HepG2 (cell line): ENCODE results near the gene ANO3. TPM values are rescaled to one million over a fixed set of nuclear protein-coding genes. Genes with fewer than 3 reads are reported as not detected.

Experiments used
- ATAC-seq: fragments of 200-7000 bp; cut with Tn5 transposase; 3 replicates; pipeline ENCODE4 v1.9.1; 2020; ENCODE audit warnings: mild to moderate bottlenecking, moderate library complexity
- BruUV-seq: library from RNA; stranded (reverse); fragments of 400-500 nt; replicated peaks from 2 replicates; lab custom pipeline; 2021; lab: Mats Ljungman, UMichigan
- CTCF ChIA-PET: fragments of 300-600 bp; formaldehyde crosslinking; extraction: SDS; loops from one replicate; lab custom pipeline; 2021; ENCODE audit warnings: low total read pairs, inconsistent platforms, low intra/inter-chr PET ratio; lab: Yijun Ruan, JAX
- POLR2A ChIA-PET: fragments of 350-600 bp; sonication (Branson Sonifier 250); formaldehyde crosslinking; loops from one replicate; lab custom pipeline; 2020; ENCODE audit warnings: antibody characterized with exemption, inconsistent platforms; lab: Yijun Ruan, JAX
- DNase-seq: peaks from one replicate; pipeline ENCODE4 v3.0.0-alpha.2; 2015; ENCODE audit warnings: low spot score
- FAIRE-seq: peaks from 3 replicates; lab custom pipeline; 2011; peaks lifted over from hg19 to GRCh38; lab: Jason Lieb, UNC
- H2AFZ ChIP-seq: one replicate; pipeline ENCODE4 v1.6.1; 2011; ENCODE audit warnings: low read length, inconsistent platforms
- H3K27ac ChIP-seq: fragments of 300-600 bp; 3 replicates; pipeline ENCODE4 v1.8.0; 2011; ENCODE audit warnings: mixed run types, mild to moderate bottlenecking, mixed read lengths, low read length, inconsistent platforms; ENCODE audit not compliant: insufficient read depth; ENCODE audit errors: extremely low read length
- H3K27me3 ChIP-seq, 2 experiments: fragments of 200-600 bp in 1 of 2; 2 replicates in 1 of 2; 3 replicates in 1 of 2; pipeline versions ENCODE4 v1.6.0 to v1.8.0; 2011; ENCODE audit warnings: low read length in 2 of 2, mild to moderate bottlenecking in 2 of 2, moderate library complexity in 2 of 2, inconsistent platforms in 1 of 2; ENCODE audit not compliant: insufficient read depth in 2 of 2, control insufficient read depth in 1 of 2
- H3K36me3 ChIP-seq, 2 experiments: fragments of 200-600 bp in 1 of 2; replicated peaks in 1 of 2; 2 replicates in 1 of 2; 3 replicates in 1 of 2; pipeline versions ENCODE4 v1.5.1 to v1.8.0; 2011; ENCODE audit warnings: low read length in 2 of 2, inconsistent platforms in 1 of 2; ENCODE audit not compliant: insufficient read depth in 2 of 2, control insufficient read depth in 1 of 2
- H3K4me1 ChIP-seq: 2 replicates; pipeline ENCODE4 v1.5.1; 2012; ENCODE audit warnings: low read length, inconsistent platforms; ENCODE audit not compliant: insufficient read depth
- H3K4me2 ChIP-seq: 2 replicates; pipeline ENCODE4 v1.6.0; 2011; ENCODE audit warnings: low read depth, low read length, inconsistent platforms
- H3K4me3 ChIP-seq, 3 experiments: fragments of 200-600 bp in 1 of 3; sonication (generic), shearing (Covaris generic) in 1 of 3; replicated peaks in 1 of 3; 2 replicates each; pipeline ENCODE4 v1.5.1; 2011 to 2016; ENCODE audit warnings: low read length in 3 of 3, inconsistent platforms in 2 of 3, low read depth in 2 of 3, mild to moderate bottlenecking in 2 of 3, control low read depth in 1 of 3, mixed read lengths in 1 of 3; ENCODE audit not compliant: insufficient read depth in 1 of 3
- H3K79me2 ChIP-seq: one replicate; pipeline ENCODE4 v1.6.1; 2011; ENCODE audit warnings: low read length, inconsistent platforms; ENCODE audit not compliant: insufficient read depth
- H3K9ac ChIP-seq: 2 replicates; pipeline ENCODE4 v1.6.0; 2011; ENCODE audit warnings: mild to moderate bottlenecking, low read depth, low read length, inconsistent platforms; ENCODE audit not compliant: insufficient read depth
- H3K9me3 ChIP-seq: 2 replicates; pipeline ENCODE4 v1.5.1; 2012; ENCODE audit warnings: mild to moderate bottlenecking, low read length
- H4K20me1 ChIP-seq: 2 replicates; pipeline ENCODE4 v1.6.0; 2011; ENCODE audit warnings: inconsistent platforms, mild to moderate bottlenecking, low read length, moderate library complexity; ENCODE audit not compliant: insufficient read depth
- IKZF1 ChIP-seq: fragments of 450-650 bp; IDR thresholded peaks from 2 replicates; pipeline ENCODE4 v1.7.1; 2016
- KLF12 ChIP-seq: sonication (generic); formaldehyde crosslinking; IDR thresholded peaks from 2 replicates; pipeline ENCODE4 v1.4.0; 2020; ENCODE audit warnings: missing genetic modification reagents, borderline replicate concordance
- MAF1 ChIP-seq: sonication (generic); formaldehyde crosslinking; IDR thresholded peaks from 2 replicates; pipeline ENCODE4 v1.5.0; 2020; ENCODE audit warnings: missing genetic modification reagents, borderline replicate concordance
- RARA ChIP-seq: IDR thresholded peaks from 2 replicates; pipeline ENCODE4 v1.6.1; 2016; ENCODE audit warnings: missing genetic modification reagents, missing compliant biosample characterization
- RERE ChIP-seq: IDR thresholded peaks from 2 replicates; pipeline ENCODE4 v1.6.1; 2016; ENCODE audit warnings: low read depth, missing genetic modification reagents, missing compliant biosample characterization
- SMYD3 ChIP-seq: sonication (generic); formaldehyde crosslinking; IDR thresholded peaks from 2 replicates; pipeline ENCODE4 v1.8.1; 2023; ENCODE audit warnings: mild to moderate bottlenecking, missing genetic modification reagents
- SRSF1 ChIP-seq: fragments of 200-400 bp; formaldehyde crosslinking; optimal IDR thresholded peaks from 2 replicates; pipeline ENCODE3; 2017; ENCODE audit warnings: mild to moderate bottlenecking, low read depth, low read length, moderate library complexity
- XBP1 ChIP-seq: sonication (generic); formaldehyde crosslinking; IDR thresholded peaks from 2 replicates; pipeline ENCODE4 v1.5.0; 2020; ENCODE audit warnings: missing genetic modification reagents
- ZFP36L2 ChIP-seq: sonication (generic); formaldehyde crosslinking; IDR thresholded peaks from 2 replicates; pipeline ENCODE4 v1.4.0; 2020; ENCODE audit warnings: missing genetic modification reagents
- ZNF136 ChIP-seq: sonication (generic); formaldehyde crosslinking; IDR thresholded peaks from 2 replicates; pipeline ENCODE4 v1.8.1; 2022; ENCODE audit warnings: low read depth, mild to moderate bottlenecking, moderate library complexity, missing genetic modification reagents
- ZNF225 ChIP-seq: sonication (generic); formaldehyde crosslinking; IDR thresholded peaks from 2 replicates; pipeline ENCODE4 v1.4.0; 2020; ENCODE audit warnings: mild to moderate bottlenecking, missing genetic modification reagents
- ZNF275 ChIP-seq: sonication (generic); formaldehyde crosslinking; IDR thresholded peaks from 2 replicates; pipeline ENCODE4 v1.8.0; 2022; ENCODE audit warnings: missing genetic modification reagents, mild to moderate bottlenecking, inconsistent platforms, borderline replicate concordance
- WGBS: methylation state at CpG from one replicate; pipeline ENCODE4 v1.1.6; 2017; ENCODE audit warnings: low lambda C conversion rate; 5-methylcytosine and 5-hydroxymethylcytosine counted together
- in situ Hi-C: cut with HindIII; loops from 2 replicates; pipeline ENCODE4 v1.10.0; 2017; ENCODE audit warnings: low pct_unique_long_range_greater_than_20kb; ENCODE audit not compliant: extremely low pct_ligation_motif_present
- intact Hi-C: fragments of 100-400 bp; cut with micrococcal nuclease; formaldehyde crosslinking; loops from one replicate; pipeline ENCODE4 v1.10.0; 2022; ENCODE audit not compliant: unreplicated experiment
- polyA plus RNA-seq, 8 experiments: library from polyadenylated mRNA; depleted of rRNA in 3 of 8; stranded (reverse) in 7 of 8; unstranded in 1 of 8; fragments of >200 nt; fragmentation: Illumina TruSeq in 4 of 8; extraction: Trizol in 4 of 8; gene quantifications; 2 replicates each; pipeline versions ENCODE4 v1.2.1 to v1.2.3, GENCODE V29; 2011 to 2016; ENCODE audit warnings: low read depth in 4 of 8, missing spikeins in 1 of 8, mixed read lengths in 1 of 8; ENCODE audit not compliant: insufficient read depth in 1 of 8
- total RNA-seq, 5 experiments: library from RNA; depleted of rRNA; stranded (reverse); fragments of >200 nt; fragmentation: Illumina TruSeq; extraction: Trizol; gene quantifications; 2 replicates each; pipeline ENCODE4 v1.2.3, GENCODE V29; 2016; ENCODE audit warnings: low read depth in 1 of 5

Gene ANO3
- total and polyA plus RNA-seq, 2 of the 13 experiments (the other 11 are each of a cell fraction or from before 2014, with no cell fraction given), result 0.17 to 0.44 TPM

GRCh38 chr11:26549176-26549575 is 217.2 kb downstream of the ANO3 start:
- 5% methylated on average over 2 of the region's 2 CpGs for WGBS
- Histone ChIP-seq H4K20me1 (no peaks in the 10 kb centered on the region), H3K9me3 (no peaks in the 10 kb centered on the region), H3K9ac (no peak overlapping the region), H3K27ac (no peak overlapping the region), H3K36me3 (no peaks in the 10 kb centered on the region), H3K27me3 (no peaks in the 10 kb centered on the region), H2AFZ (no peak overlapping the region), H3K4me3 (no peak overlapping the region), H3K4me1 (no peaks in the 10 kb centered on the region), H3K79me2 (no peaks in the 10 kb centered on the region), H3K4me2 (no peak overlapping the region)
- FAIRE-seq (no peak), DNase-seq (no peak), ATAC-seq (no peak)
- BruUV-seq, result no TSS peak
- CTCF ChIA-PET, result no interaction called here
- no peak for TF ChIP-seq MAF1 (CRISPR knock-in tag)
- no peak for TF ChIP-seq ZNF275 (CRISPR knock-in tag)
- TF ChIP-seq ZNF225 (CRISPR knock-in tag), result no peak
- TF ChIP-seq ZFP36L2 (CRISPR knock-in tag), result no peak
- intact Hi-C loops (no loop called here), in situ Hi-C loops (no loop called here)
- POLR2A ChIA-PET, result no interaction called here

GRCh38 chr11:26550022-26550421 is 218.1 kb downstream of the ANO3 start:
- Histone ChIP-seq H3K4me3 (no peak overlapping the region), H3K9ac (no peak overlapping the region), H3K36me3 (no peaks in the 10 kb centered on the region), H3K27ac (no peak overlapping the region), H4K20me1 (no peaks in the 10 kb centered on the region), H3K27me3 (no peaks in the 10 kb centered on the region), H3K4me2 (no peak overlapping the region), H2AFZ (no peak overlapping the region), H3K9me3 (no peaks in the 10 kb centered on the region), H3K4me1 (no peaks in the 10 kb centered on the region), H3K79me2 (no peaks in the 10 kb centered on the region)
- ChIA-PET CTCF (no interaction called here), POLR2A (no interaction called here)
- intact Hi-C loops (no loop called here), in situ Hi-C loops (no loop called here)
- no peak for FAIRE-seq
- no peak for ATAC-seq
- 3% methylated on average over 1 of the region's 1 CpG for WGBS
- DNase-seq, result no peak
- no TSS peak for BruUV-seq
- TF ChIP-seq ZNF136, result no peak
- no peak for TF ChIP-seq RARA (CRISPR knock-in tag)
- no peak for TF ChIP-seq SRSF1
- no peak for TF ChIP-seq MAF1 (CRISPR knock-in tag)
- TF ChIP-seq IKZF1, result no peak
- TF ChIP-seq RERE (CRISPR knock-in tag), result no peak
- no peak for TF ChIP-seq SMYD3
- TF ChIP-seq KLF12 (CRISPR knock-in tag), result no peak
- no peak for TF ChIP-seq XBP1 (CRISPR knock-in tag)
